Natural killer cell (primary cell): ENCODE results near the gene SNRPD1. TPM values are rescaled to one million over a fixed set of nuclear protein-coding genes. Genes with fewer than 3 reads are reported as not detected.

Experiments used
- ATAC-seq, 3 donors: fragments of 150-1000 bp in 2 of 3; fragments of 200-7000 bp in 1 of 3; cut with Tn5 transposase; 1 replicate in 1 of 3; 2 replicates in 2 of 3; pipeline ENCODE4 v1.10.0; 2021; ENCODE audit warnings: mild to moderate bottlenecking in 2 of 3, moderate library complexity in 2 of 3
- DNase-seq, 2 donors: peaks; one replicate each; pipeline versions ENCODE4 v3.0.0 to v3.0.0-alpha.2; 2013 to 2021; ENCODE audit warnings: mixed read lengths in 1 of 2
- H3K27ac ChIP-seq: one replicate; pipeline ENCODE4 v1.5.1; 2013; ENCODE audit warnings: mild to moderate bottlenecking, low read length
- H3K27me3 ChIP-seq: one replicate; pipeline ENCODE4 v1.6.1; 2013; ENCODE audit warnings: low read length; ENCODE audit not compliant: control insufficient read depth, insufficient read depth
- H3K36me3 ChIP-seq: one replicate; pipeline ENCODE4 v1.6.1; 2013; ENCODE audit warnings: low read length; ENCODE audit not compliant: control insufficient read depth, insufficient read depth
- H3K4me1 ChIP-seq: one replicate; pipeline ENCODE4 v1.6.1; 2013; ENCODE audit warnings: low read length; ENCODE audit not compliant: control insufficient read depth, insufficient read depth
- H3K4me3 ChIP-seq: one replicate; pipeline ENCODE4 v1.5.1; 2013; ENCODE audit warnings: low read length
- H3K9me3 ChIP-seq: one replicate; pipeline ENCODE4 v1.6.1; 2013; ENCODE audit warnings: low read length; ENCODE audit not compliant: control insufficient read depth, insufficient read depth
- H3K27ac Mint-ChIP-seq, 2 donors: one replicate each; pipeline ENCODE4 v1.8.0; 2022; ENCODE audit warnings: mild to moderate bottlenecking in 2 of 2, mixed read lengths in 2 of 2, moderate library complexity in 1 of 2
- H3K27me3 Mint-ChIP-seq, 2 donors: one replicate each; pipeline ENCODE4 v1.8.0; 2022; ENCODE audit warnings: low read depth in 2 of 2, mixed read lengths in 2 of 2
- H3K36me3 Mint-ChIP-seq: one replicate; pipeline ENCODE4 v1.8.0; 2022; ENCODE audit warnings: mixed read lengths
- H3K4me1 Mint-ChIP-seq, 2 donors: one replicate each; pipeline ENCODE4 v1.8.0; 2022; ENCODE audit warnings: mixed read lengths in 2 of 2
- H3K4me3 Mint-ChIP-seq: one replicate; pipeline ENCODE4 v1.8.0; 2022; ENCODE audit warnings: mild to moderate bottlenecking, moderate library complexity, mixed read lengths
- H3K9me3 Mint-ChIP-seq, 2 donors: one replicate each; pipeline ENCODE4 v1.8.0; 2022; ENCODE audit warnings: mixed read lengths in 2 of 2
- WGBS: methylation state at CpG from one replicate; pipeline ENCODE4 v1.1.7; 2013; ENCODE audit warnings: missing lambda C conversion rate; ENCODE audit not compliant: insufficient coverage; 5-methylcytosine and 5-hydroxymethylcytosine counted together
- intact Hi-C: fragments of 100-400 bp; cut with micrococcal nuclease; formaldehyde crosslinking; loops from one replicate; pipeline ENCODE4 v1.14.2; 2022
- total RNA-seq, 4 donors: library from RNA; stranded (reverse); fragments of 120-200 nt in 1 of 4; gene quantifications; one replicate each; pipeline versions ENCODE4 v1.2.3 to v1.2.4, GENCODE V29; 2013 to 2022
- TF ChIP-seq, protein P1 (sequence below): fragments of 200-600 bp; IDR thresholded peaks from one replicate; pipeline ENCODE4 v1.8.0; 2022; ENCODE audit warnings: antibody characterized with exemption

SNRPD1 gene
- total RNA-seq, 3 donors from 2014 or later (not counting 1 experiment from before 2014, with no cell fraction given): 28.0 to 33.8 (median 31.6) TPM

DNA sequence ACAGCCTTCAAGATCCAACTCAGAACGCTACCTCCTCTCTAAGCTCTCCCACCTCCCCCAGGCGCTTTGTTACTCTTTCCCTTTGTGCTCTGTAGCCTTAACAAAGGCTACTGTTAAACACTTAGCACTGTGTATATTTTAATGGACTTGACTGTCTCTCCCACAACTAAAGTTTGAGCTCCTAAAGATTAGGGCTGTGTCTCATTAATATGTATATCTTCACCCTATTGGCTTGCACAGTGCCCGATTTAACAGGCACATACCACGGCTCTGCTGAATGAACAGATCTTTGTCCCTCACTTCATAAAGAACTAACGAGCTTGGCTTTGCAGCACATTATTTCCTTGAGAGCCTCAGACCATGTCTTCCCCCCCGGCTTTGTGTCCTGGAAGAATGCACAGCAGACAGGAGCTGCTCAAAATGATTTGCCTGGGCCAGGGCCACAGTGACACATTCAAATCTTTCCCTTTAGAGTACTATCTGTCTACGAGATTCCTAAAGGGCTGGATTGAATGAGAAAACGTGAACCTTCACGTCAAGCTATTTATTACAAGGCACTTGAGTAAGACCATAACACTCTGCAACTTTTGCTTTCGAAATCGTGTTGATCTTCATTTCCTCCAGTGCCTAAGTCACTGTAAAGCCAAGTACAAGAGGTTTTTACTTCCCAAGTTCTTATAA lies 70.4 kb downstream of the SNRPD1 start:
- Mint-ChIP-seq H3K36me3 (no peaks in the 10 kb centered on the region), H3K9me3 (no peaks in the 10 kb centered on the region), H3K27ac (no peak overlapping the region), H3K4me1 (peaks cover 0 to 4% of the 10 kb centered on the region in 2 donors), H3K4me3 (no peak overlapping the region), H3K27me3 (no peaks in the 10 kb centered on the region)
- Histone ChIP-seq H3K27ac (peak overlapping the region; percentile 94), H3K4me3 (peak overlapping the region; percentile 57), H3K4me1 (peaks cover 11% of the 10 kb centered on the region), H3K27me3 (no peaks in the 10 kb centered on the region), H3K9me3 (no peaks in the 10 kb centered on the region), H3K36me3 (no peaks in the 10 kb centered on the region)
- DNase-seq (peak; percentile 26 to 76), ATAC-seq (peak; percentile 82 to 92 (median 91))
- intact Hi-C loops: loop anchor here (1.0 kb wide), 1 partner anchor 59 kb away; no protein-coding TSS in a partner anchor
- WGBS: 18% methylated on average over 10 of the region's 11 CpGs
- TF ChIP-seq, protein P1, sequence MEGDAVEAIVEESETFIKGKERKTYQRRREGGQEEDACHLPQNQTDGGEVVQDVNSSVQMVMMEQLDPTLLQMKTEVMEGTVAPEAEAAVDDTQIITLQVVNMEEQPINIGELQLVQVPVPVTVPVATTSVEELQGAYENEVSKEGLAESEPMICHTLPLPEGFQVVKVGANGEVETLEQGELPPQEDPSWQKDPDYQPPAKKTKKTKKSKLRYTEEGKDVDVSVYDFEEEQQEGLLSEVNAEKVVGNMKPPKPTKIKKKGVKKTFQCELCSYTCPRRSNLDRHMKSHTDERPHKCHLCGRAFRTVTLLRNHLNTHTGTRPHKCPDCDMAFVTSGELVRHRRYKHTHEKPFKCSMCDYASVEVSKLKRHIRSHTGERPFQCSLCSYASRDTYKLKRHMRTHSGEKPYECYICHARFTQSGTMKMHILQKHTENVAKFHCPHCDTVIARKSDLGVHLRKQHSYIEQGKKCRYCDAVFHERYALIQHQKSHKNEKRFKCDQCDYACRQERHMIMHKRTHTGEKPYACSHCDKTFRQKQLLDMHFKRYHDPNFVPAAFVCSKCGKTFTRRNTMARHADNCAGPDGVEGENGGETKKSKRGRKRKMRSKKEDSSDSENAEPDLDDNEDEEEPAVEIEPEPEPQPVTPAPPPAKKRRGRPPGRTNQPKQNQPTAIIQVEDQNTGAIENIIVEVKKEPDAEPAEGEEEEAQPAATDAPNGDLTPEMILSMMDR: no peak

Other genes with a start within 250 kb of the SNRPD1 start
- gene ESCO1, start 11.6 kb upstream of the SNRPD1 start, total RNA-seq: 10 to 100 TPM; 40.5 to 43.4 (median 42.8) TPM
- gene ABHD3, start 92.5 kb downstream of the SNRPD1 start, total RNA-seq: 10 to 100 TPM; 39.9 to 47.3 (median 45.0) TPM
- 10 to 100 TPM; 27.5 to 38.4 (median 35.6) TPM for gene MIB1, start 128.5 kb downstream of the SNRPD1 start, total RNA-seq